Measurements from ENCODE around the gene GPR89B. TPM values are rescaled to one million over a fixed set of nuclear protein-coding genes. Genes with fewer than 3 reads are reported as not detected.

The GPR89B gene
- polyA plus RNA-seq, 1 donor (not counting 4 experiments of a cell fraction or from before 2014, with no cell fraction given): 34.0 TPM

DNA sequence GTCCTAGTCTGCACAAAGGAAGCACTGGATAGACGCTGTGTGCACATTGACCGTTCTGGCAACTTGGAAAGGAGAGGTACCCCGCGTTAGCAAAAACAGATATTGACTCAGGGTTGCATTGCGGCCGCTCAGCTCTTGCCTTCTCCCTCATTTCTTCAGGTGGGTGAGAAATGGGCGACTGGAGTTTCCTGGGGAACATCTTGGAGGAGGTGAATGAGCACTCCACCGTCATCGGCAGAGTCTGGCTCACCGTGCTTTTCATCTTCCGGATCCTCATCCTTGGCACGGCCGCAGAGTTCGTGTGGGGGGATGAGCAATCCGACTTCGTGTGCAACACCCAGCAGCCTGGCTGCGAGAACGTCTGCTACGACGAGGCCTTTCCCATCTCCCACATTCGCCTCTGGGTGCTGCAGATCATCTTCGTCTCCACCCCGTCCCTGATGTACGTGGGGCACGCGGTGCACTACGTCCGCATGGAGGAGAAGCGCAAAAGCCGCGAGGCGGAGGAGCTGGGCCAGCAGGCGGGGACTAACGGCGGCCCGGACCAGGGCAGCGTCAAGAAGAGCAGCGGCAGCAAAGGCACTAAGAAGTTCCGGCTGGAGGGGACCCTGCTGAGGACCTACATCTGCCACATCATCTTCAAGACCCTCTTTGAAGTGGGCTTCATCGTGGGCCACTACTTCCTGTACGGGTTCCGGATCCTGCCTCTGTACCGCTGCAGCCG lies 20.3 kb upstream of the GPR89B start:
- Histone ChIP-seq H3K36me3 (ENCODE audit: control insufficient read depth in 2 of 2, extremely low read depth in 1 of 2, insufficient read depth in 2 of 2, low read length in 2 of 2) (no peaks in the 10 kb centered on the region), H2AFZ (ENCODE audit: control insufficient read depth, low read length) (no peak overlapping the region), H3K9ac (ENCODE audit: control insufficient read depth, extremely low read depth, insufficient read depth, low read length) (no peak overlapping the region), H4K20me1 (ENCODE audit: control insufficient read depth, extremely low read depth, insufficient read depth, low read length) (no peaks in the 10 kb centered on the region), H3K27me3 (ENCODE audit: control insufficient read depth, extremely low read depth, insufficient read depth, low read length) (no peaks in the 10 kb centered on the region), H3K4me3 (ENCODE audit: control insufficient read depth in 2 of 3, extremely low read depth in 1 of 3, insufficient read depth in 2 of 3, low read depth in 1 of 3, low read length in 3 of 3) (no peak overlapping the region), H3K27ac (ENCODE audit: control insufficient read depth, insufficient read depth, low read length) (no peak overlapping the region), H3K9me1 (ENCODE audit: control insufficient read depth, extremely low read depth, insufficient read depth, low read length) (no peaks in the 10 kb centered on the region), H3K4me1 (ENCODE audit: control insufficient read depth, extremely low read depth, insufficient read depth, low read length) (no peaks in the 10 kb centered on the region), H3K79me2 (ENCODE audit: control insufficient read depth, insufficient read depth, low read length) (no peaks in the 10 kb centered on the region), H3K4me2 (ENCODE audit: control insufficient read depth, extremely low read depth, insufficient read depth, low read depth, low read length) (no peak overlapping the region), H3K9me3 (ENCODE audit: control insufficient read depth, low read depth, low read length) (no peaks in the 10 kb centered on the region)
- DNase-seq (ENCODE audit: low read depth, low spot score): no peak
- no peak for FAIRE-seq
- dilution Hi-C loops (cut with MboI; ENCODE audit: extremely low pct_ligation_motif_present, low sequenced_read_pairs): no loop called here
- TF ChIP-seq EZH2 (IDR thresholded peaks at IDR 0.05; ENCODE audit: low read length): no peak
- TF ChIP-seq, protein P1, sequence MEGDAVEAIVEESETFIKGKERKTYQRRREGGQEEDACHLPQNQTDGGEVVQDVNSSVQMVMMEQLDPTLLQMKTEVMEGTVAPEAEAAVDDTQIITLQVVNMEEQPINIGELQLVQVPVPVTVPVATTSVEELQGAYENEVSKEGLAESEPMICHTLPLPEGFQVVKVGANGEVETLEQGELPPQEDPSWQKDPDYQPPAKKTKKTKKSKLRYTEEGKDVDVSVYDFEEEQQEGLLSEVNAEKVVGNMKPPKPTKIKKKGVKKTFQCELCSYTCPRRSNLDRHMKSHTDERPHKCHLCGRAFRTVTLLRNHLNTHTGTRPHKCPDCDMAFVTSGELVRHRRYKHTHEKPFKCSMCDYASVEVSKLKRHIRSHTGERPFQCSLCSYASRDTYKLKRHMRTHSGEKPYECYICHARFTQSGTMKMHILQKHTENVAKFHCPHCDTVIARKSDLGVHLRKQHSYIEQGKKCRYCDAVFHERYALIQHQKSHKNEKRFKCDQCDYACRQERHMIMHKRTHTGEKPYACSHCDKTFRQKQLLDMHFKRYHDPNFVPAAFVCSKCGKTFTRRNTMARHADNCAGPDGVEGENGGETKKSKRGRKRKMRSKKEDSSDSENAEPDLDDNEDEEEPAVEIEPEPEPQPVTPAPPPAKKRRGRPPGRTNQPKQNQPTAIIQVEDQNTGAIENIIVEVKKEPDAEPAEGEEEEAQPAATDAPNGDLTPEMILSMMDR (optimal IDR thresholded peaks at IDR 0.05 in 1 of 3, IDR thresholded peaks at IDR 0.05 in 1 of 3, conservative IDR thresholded peaks at IDR 0.05 in 1 of 3; ENCODE audit: extremely low read depth in 1 of 3, insufficient read depth in 2 of 3, low read length in 3 of 3): no peak

DNA sequence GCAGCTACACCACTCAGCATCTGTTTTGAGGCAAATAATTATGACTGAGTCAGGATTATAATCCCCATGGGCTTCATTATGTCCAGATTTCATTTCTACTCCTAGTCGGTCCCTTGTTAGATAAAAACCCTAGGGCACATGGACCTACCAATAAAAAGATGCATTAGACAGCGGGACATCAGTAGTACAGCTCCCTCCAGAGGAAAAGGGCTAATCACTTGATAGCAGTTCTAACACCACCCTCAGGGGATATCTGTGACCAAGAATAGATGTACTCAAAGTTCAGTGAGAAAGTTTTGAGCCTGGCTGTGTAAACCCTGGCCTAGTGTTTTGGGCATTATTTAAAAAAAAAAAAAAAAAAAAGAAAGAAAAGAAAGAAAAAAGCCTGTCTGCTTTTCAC lies 15.7 kb upstream of the GPR89B start:
- dilution Hi-C loops (cut with MboI; ENCODE audit: extremely low pct_ligation_motif_present, low sequenced_read_pairs): no loop called here
- H2AFZ ChIP-seq (ENCODE audit: control insufficient read depth, low read length): no peak overlapping the region
- H3K4me2 ChIP-seq (ENCODE audit: control insufficient read depth, extremely low read depth, insufficient read depth, low read depth, low read length): no peak overlapping the region
- no peak overlapping the region for H3K9ac ChIP-seq (ENCODE audit: control insufficient read depth, extremely low read depth, insufficient read depth, low read length)
- H3K9me3 ChIP-seq (ENCODE audit: control insufficient read depth, low read depth, low read length): no peaks in the 10 kb centered on the region
- DNase-seq (ENCODE audit: low read depth, low spot score) (no peak), FAIRE-seq (no peak)
- no peaks in the 10 kb centered on the region for H3K4me1 ChIP-seq (ENCODE audit: control insufficient read depth, extremely low read depth, insufficient read depth, low read length)
- no peak overlapping the region for H3K27ac ChIP-seq (ENCODE audit: control insufficient read depth, insufficient read depth, low read length)
- no peaks in the 10 kb centered on the region for H3K9me1 ChIP-seq (ENCODE audit: control insufficient read depth, extremely low read depth, insufficient read depth, low read length)
- H4K20me1 ChIP-seq (ENCODE audit: control insufficient read depth, extremely low read depth, insufficient read depth, low read length): no peaks in the 10 kb centered on the region
- H3K4me3 ChIP-seq (ENCODE audit: control insufficient read depth in 2 of 3, extremely low read depth in 1 of 3, insufficient read depth in 2 of 3, low read depth in 1 of 3, low read length in 3 of 3): no peak overlapping the region
- no peaks in the 10 kb centered on the region for H3K79me2 ChIP-seq (ENCODE audit: control insufficient read depth, insufficient read depth, low read length)
- peaks cover 4% of the 10 kb centered on the region for H3K27me3 ChIP-seq (ENCODE audit: control insufficient read depth, extremely low read depth, insufficient read depth, low read length)
- TF ChIP-seq, protein P1 (optimal IDR thresholded peaks at IDR 0.05 in 1 of 3, IDR thresholded peaks at IDR 0.05 in 1 of 3, conservative IDR thresholded peaks at IDR 0.05 in 1 of 3; ENCODE audit: extremely low read depth in 1 of 3, insufficient read depth in 2 of 3, low read length in 3 of 3): no peak
- TF ChIP-seq EZH2 (IDR thresholded peaks at IDR 0.05; ENCODE audit: low read length): no peak
- no peaks in the 10 kb centered on the region for H3K36me3 ChIP-seq (ENCODE audit: control insufficient read depth in 2 of 2, extremely low read depth in 1 of 2, insufficient read depth in 2 of 2, low read length in 2 of 2)

All from keratinocyte (primary cell).